SK-N-SH (cell line): ENCODE results near the gene ENTPD6.

ENCODE experiments used
- EP300 ChIP-seq, 2 experiments: IDR thresholded peaks; 2 replicates each; pipeline versions ENCODE4 v1.4.0 to v1.6.1; 2012; ENCODE audit warnings: borderline replicate concordance in 1 of 2, low read depth in 1 of 2, low read length in 1 of 2
- REST ChIP-seq: IDR thresholded peaks from 2 replicates; pipeline ENCODE4 v1.6.1; 2012; ENCODE audit warnings: mild to moderate bottlenecking, low read depth, low read length, moderate library complexity
- SIN3A ChIP-seq: IDR thresholded peaks from 2 replicates; pipeline ENCODE4 v1.6.1; 2012; ENCODE audit warnings: low read depth, mild to moderate bottlenecking, low read length, moderate library complexity, borderline replicate concordance
- SMC3 ChIP-seq: IDR thresholded peaks from 2 replicates; pipeline ENCODE4 v1.6.1; 2012; ENCODE audit warnings: low read depth, low read length, improper control_type of control experiment
- TCF12 ChIP-seq: IDR thresholded peaks from 2 replicates; pipeline ENCODE4 v1.4.0; 2012
- TF ChIP-seq, protein P1 (sequence below): fragments of 200-600 bp; sonication (generic); IDR thresholded peaks from 2 replicates; pipeline ENCODE4 v1.6.1; 2017; ENCODE audit warnings: antibody characterized with exemption, mild to moderate bottlenecking, moderate library complexity

- TF ChIP-seq SIN3A (no peak), REST (no peak), EP300 (IDR thresholded peaks at IDR 0.05; ENCODE audit: borderline replicate concordance in 1 of 2, low read depth in 1 of 2, low read length in 1 of 2) (no peak), SMC3 (no peak), TCF12 (no peak)
- TF ChIP-seq, protein P1, sequence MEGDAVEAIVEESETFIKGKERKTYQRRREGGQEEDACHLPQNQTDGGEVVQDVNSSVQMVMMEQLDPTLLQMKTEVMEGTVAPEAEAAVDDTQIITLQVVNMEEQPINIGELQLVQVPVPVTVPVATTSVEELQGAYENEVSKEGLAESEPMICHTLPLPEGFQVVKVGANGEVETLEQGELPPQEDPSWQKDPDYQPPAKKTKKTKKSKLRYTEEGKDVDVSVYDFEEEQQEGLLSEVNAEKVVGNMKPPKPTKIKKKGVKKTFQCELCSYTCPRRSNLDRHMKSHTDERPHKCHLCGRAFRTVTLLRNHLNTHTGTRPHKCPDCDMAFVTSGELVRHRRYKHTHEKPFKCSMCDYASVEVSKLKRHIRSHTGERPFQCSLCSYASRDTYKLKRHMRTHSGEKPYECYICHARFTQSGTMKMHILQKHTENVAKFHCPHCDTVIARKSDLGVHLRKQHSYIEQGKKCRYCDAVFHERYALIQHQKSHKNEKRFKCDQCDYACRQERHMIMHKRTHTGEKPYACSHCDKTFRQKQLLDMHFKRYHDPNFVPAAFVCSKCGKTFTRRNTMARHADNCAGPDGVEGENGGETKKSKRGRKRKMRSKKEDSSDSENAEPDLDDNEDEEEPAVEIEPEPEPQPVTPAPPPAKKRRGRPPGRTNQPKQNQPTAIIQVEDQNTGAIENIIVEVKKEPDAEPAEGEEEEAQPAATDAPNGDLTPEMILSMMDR, result no peak
Measured at GRCh38 chr20:25245461-25245860, 49.9 kb downstream of the ENTPD6 start.
